GM20431 (cell line): ENCODE measurements around the gene PTN.

Source experiments
- in situ Hi-C: fragments of 300-500 bp; cut with MseI, MboI; formaldehyde crosslinking; loops from one replicate; pipeline ENCODE4 v1.15.0; 2020; ENCODE audit warnings: low sequenced_read_pairs; ENCODE audit not compliant: unreplicated experiment

The PTN gene, protein sequence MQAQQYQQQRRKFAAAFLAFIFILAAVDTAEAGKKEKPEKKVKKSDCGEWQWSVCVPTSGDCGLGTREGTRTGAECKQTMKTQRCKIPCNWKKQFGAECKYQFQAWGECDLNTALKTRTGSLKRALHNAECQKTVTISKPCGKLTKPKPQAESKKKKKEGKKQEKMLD

DNA sequence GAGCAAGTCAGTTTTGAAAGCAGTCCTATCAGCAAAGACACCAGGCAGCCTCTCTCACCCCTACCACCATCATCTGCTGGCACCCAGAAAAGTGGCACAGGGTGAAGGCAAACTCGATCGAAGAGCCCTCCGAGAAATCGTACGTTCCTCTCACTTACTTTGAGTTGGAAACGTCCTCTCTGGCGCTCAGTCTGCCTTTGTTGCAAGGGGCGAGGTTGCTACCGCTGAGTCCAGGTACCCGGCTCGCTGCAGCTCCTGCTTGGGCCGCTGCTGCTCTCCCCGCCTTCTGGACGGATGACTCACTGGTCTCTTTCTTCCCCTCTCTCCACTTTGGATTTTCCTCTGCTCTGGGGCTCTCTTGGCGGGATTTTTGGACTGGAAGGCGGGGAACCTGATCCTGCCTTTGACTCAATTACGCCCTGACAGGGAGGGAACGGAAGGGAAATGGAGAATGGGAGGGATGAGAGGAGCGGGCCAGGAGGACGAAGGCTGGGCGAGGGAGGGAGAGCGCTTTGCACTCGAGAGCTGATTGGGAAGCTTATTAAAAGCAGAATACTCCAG lies at the start of gene PTN:
PTN (minus strand) TSS at position 453 of the 561 bp plus-strand sequence. CDS start 88,760 bp downstream, outside the sequence.
- in situ Hi-C loops: no loop called here

- in situ Hi-C loops: no loop called here
Measured at GRCh38 chr7:137390076-137390475, 46.5 kb upstream of the PTN start.

GRCh38 chr7:137388916-137389315 lies 45.4 kb upstream of the PTN start:
- in situ Hi-C loops: no loop called here

GRCh38 chr7:137386966-137387365 lies 43.4 kb upstream of the PTN start:
- in situ Hi-C loops: no loop called here

DNA sequence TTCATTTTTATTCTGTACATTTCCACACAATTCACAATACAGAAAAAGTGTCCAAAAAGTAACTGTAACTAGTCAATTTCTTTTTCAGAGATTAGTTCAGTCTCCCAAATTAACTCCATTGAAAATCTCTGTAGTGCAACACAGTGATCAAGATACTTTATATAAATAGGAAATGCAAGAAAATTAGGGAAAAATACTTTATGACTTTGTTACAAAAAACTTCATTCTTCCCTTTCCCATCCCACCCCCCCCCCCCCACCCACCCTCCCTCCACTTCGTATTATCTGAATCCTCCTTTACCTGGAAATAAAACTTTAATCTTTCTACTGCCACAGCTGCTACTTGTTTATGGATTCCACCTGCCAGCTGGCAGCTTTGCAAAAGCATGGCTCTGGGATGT lies 37.5 kb upstream of the PTN start:
- in situ Hi-C loops: no loop called here

- in situ Hi-C loops: no loop called here
Measured at GRCh38 chr7:137373507-137373906, 30.0 kb upstream of the PTN start.

DNA sequence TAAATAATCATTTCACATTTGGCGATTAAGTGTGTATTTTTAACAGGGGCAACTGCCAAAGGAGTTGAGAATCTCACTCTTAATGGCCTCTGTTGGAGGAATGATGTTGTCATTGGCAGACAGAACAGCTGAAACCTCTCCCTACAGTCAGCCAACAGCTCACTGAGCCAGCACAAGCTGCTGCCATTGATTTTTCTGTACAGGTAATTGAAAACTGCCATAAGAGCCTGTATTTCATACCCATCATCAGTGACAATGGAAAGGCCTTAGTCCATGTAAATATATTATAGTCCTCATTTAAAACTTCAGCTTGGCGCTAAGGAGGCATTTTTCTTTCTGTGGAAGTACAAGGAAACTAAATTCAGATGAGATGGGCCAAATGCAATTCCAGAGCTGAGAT lies 28.1 kb upstream of the PTN start:
- in situ Hi-C loops: no loop called here

DNA sequence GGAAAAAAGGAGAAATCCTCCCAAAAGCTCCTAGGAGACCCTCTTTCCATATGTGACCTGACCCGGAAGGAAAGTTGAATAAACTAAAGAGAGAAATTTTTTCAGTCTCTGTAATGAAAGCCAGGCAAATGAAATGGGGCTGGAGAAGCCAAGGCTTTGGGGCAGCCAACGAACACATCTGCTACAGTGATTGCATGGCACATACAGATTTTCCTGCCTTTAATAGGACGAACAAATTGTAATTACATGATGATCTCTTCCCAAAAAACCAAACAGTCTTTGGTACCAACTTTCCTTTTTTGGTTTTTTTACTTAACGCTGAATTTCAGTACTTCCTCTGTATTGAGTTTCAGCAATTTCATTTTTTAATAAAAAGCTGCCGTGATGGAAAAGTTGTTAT lies 23.5 kb upstream of the PTN start:
- in situ Hi-C loops: no loop called here

DNA sequence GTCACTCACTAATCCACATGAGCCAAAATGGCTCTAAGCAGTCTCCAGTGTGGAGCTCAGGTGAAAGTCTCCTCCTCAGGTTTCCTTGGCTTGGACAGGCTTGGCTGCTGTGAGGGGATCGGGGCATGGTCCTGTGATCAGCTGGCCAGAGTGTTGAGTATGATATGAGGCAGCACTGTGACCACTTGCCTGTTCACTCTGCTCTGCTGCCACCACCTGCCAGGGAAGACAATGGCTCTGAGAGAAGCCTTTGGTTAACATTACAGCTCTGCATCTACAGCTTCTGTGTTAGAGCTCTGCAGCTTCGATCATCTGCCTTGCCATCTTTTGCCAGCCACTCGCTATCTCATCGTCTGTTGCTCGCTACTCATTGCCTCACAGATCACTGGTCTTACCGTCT lies 20.1 kb upstream of the PTN start:
- in situ Hi-C loops: no loop called here

GRCh38 chr7:137360087-137360679 lies 16.6 kb upstream of the PTN start:
- in situ Hi-C loops: no loop called here

DNA sequence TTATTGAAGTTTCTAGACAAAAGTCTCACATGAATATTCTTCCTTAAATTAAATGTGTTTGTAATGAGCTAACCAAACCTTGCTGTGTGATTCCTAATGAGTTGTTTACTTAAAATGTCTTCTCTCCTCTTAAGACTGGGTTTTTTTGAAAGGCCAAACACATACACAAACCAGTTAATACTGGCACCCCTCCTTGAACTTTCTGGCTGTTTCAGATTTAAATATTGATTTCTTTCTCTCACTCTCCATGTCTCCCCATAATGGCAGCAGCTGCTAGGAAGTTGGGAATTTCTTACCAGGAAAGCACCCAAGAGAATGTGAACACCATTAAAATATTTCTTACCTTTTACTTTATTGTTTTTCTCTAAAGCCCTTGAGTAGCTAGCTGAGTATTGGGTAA lies 11.4 kb upstream of the PTN start:
- in situ Hi-C loops: no loop called here

GRCh38 chr7:137354396-137354795 lies 10.9 kb upstream of the PTN start:
- in situ Hi-C loops: no loop called here

DNA sequence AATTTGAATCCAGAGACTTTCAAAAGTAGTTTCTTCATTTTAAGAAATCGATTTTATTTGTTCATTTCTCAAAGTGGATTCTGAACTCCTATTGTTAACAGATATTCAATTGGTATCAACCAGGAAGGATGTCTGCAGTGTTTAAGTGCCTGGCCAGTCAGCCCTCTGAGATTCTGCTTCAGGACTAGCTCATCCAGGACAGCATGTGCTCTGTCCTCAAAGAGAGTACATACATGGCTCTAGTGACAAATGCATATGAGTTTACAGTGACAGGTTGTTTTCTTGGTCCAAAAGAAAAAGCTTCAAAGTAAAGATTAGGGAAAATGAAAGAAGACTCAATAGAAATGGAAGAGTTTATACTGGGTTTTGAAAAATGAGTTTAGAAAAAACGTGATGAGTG lies 8.4 kb upstream of the PTN start:
- in situ Hi-C loops: no loop called here

DNA sequence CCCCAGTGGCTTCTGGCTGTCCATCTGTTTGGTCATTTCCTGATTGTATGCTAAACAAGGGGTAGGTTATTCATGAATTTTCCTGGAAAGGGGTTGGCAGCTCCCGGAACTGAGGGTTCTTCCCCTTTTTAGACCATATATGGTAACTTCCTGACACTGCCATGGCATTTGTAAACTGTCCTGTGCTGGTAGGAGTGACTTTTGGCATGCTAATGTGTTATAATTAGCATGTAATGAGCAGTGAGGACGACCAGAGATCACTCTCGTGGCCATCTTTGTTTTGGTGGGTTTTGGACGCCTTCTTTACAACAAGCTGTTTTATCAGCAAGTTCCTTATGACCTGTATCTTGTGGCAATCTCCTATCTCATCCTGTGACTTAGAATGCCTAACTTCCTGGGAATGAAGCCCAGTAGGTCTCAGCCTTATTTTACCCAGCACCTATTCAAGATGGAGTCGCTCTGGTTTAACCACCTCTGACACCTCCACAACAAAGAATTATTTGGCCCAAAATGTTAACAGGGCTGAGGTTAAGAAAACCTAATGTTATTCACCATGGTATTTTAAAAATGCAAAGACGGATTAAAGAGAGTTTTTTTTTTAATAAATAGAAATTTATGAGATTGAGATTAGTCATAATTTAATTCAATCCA lies 2.4 kb upstream of the PTN start:
- in situ Hi-C loops: no loop called here

DNA sequence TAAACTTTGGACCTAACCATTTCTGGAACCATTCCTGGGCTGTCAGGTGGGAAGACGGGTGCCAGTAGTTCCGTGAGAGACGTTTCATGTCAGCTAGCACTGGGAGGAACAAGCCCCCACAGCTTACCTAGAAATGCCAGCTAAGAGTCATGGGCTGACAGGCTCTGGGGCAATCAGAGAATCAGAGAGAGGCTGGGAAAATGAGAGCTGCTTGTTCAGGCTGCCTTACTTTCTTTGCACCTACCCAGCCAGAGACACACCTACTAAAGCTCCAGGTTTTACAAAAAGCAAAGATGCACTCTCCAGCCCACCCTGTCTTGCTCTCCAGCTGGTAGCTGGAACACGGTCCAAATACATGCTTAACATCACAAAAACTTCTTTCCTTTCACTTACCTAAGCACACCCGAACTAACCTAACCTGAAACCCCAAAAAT lies 688 bp downstream of the PTN start:
- in situ Hi-C loops: no loop called here

GRCh38 chr7:137342265-137342664 lies 1.3 kb downstream of the PTN start:
- in situ Hi-C loops: no loop called here

DNA sequence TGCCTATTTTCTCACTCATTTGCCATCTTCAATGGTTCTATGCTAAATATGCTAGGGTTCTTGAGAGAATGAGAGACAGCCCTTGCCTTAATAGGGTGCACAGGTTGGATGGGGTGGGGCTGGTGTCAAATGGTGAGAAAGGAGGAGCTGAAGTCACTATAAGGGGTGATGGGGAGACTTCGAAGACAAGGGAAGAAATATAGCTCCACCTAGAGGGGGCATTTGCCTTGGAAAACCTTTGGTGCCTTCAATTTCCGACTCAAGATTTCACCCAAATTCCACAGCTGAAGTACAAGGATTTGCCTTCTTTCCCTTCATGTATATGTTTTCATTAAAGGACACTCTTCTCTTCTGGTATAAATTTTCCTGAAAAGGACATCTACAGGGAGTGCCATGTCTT lies 5.6 kb downstream of the PTN start:
- in situ Hi-C loops: no loop called here

DNA sequence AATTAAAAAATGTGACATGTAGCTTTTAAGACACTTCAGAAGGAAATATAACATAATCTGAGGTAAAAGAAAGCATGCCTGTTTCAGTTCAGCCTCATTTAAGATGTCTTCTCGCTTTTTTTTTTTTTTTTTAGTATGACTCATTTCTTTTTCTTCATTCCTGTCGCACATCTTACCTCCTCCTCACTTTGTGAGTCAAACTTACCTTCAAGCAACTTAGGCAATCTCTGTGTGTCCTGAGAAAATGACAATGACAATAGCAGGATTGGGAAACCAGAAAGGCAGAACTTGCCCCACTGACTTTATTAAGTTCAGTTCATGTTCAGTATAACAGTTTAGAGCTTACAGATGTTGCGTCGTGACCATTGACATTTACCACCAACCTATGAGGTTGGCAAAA lies 7.7 kb downstream of the PTN start:
- in situ Hi-C loops: no loop called here

GRCh38 chr7:137331378-137331777 lies 12.2 kb downstream of the PTN start:
- in situ Hi-C loops: no loop called here

- in situ Hi-C loops: no loop called here
Measured at GRCh38 chr7:137329411-137329810, 14.1 kb downstream of the PTN start.

- in situ Hi-C loops: no loop called here
Measured at GRCh38 chr7:137328373-137329120, 15.0 kb downstream of the PTN start.
